ENCODE data around the gene ZNF664.

- TF ChIP-seq CTCF (IDR thresholded peaks at IDR 0.05) (no peak), POLR2A (IDR thresholded peaks at IDR 0.05) (no peak)
Measured at GRCh38 chr12:124047045-124047566, 74.1 kb downstream of the ZNF664 start.
